K562 (cell line): Measurements from ENCODE around the gene TCF19. TPM values are rescaled to one million over a fixed set of nuclear protein-coding genes. Genes with fewer than 3 reads are reported as not detected.
A peak's percentile ranks its signal among the peaks of the same experiment; 100 is the strongest.

Experiments
- CC2D1A ChIP-seq: fragments of 450-650 bp; IDR thresholded peaks from 2 replicates; pipeline ENCODE4 v1.6.1; 2017; ENCODE audit warnings: mild to moderate bottlenecking
- CHD1 ChIP-seq: fragments of 200-600 bp; sonication (generic); IDR thresholded peaks from one replicate; pipeline ENCODE4 v1.6.1; 2012; ENCODE audit warnings: mild to moderate bottlenecking, moderate library complexity, low read length, inconsistent platforms
- E2F1 ChIP-seq: sonication (generic); formaldehyde crosslinking; IDR thresholded peaks from 2 replicates; pipeline ENCODE4 v1.8.1; 2023; ENCODE audit warnings: mild to moderate bottlenecking, missing genetic modification reagents, moderate library complexity
- HLTF ChIP-seq: fragments of 450-650 bp; IDR thresholded peaks from 2 replicates; pipeline ENCODE4 v1.6.1; 2016
- L3MBTL2 ChIP-seq: fragments of 450-650 bp; IDR thresholded peaks from 2 replicates; pipeline ENCODE4 v1.6.1; 2016; ENCODE audit warnings: mild to moderate bottlenecking, moderate library complexity
- NFE2L1 ChIP-seq: fragments of 450-650 bp; IDR thresholded peaks from 2 replicates; pipeline ENCODE4 v1.6.1; 2016; ENCODE audit warnings: missing genetic modification characterization, low read depth, mild to moderate bottlenecking, missing compliant biosample characterization, moderate library complexity, borderline replicate concordance
- PHF21A ChIP-seq: fragments of 450-650 bp; IDR thresholded peaks from 2 replicates; pipeline ENCODE4 v1.6.1; 2017; ENCODE audit warnings: low read depth, borderline replicate concordance
- POLR3G ChIP-seq: IDR thresholded peaks from 2 replicates; pipeline ENCODE4 v1.6.1; 2011; ENCODE audit not compliant: insufficient read length, insufficient replicate concordance; ENCODE audit errors: extremely low read depth
- PRMT5 ChIP-seq: sonication (generic); formaldehyde crosslinking; IDR thresholded peaks from 2 replicates; pipeline ENCODE4 v1.5.0; 2020; ENCODE audit warnings: missing genetic modification reagents
- RREB1 ChIP-seq: fragments of 250-450 bp; sonication (Bioruptor Pico); IDR thresholded peaks from 2 replicates; pipeline ENCODE4 v1.4.0; 2020
- SAFB2 ChIP-seq: fragments of 200-400 bp; formaldehyde crosslinking; IDR thresholded peaks from 2 replicates; pipeline ENCODE4 v1.6.1; 2018; ENCODE audit warnings: borderline replicate concordance, low read length, low read depth, moderate library complexity; ENCODE audit not compliant: severe bottlenecking
- SMC3 ChIP-seq: conservative IDR thresholded peaks from 2 replicates; pipeline ENCODE4 v1.6.1; 2011; ENCODE audit warnings: low read depth, low read length, improper control_type of control experiment; ENCODE audit not compliant: insufficient read depth
- STAT6 ChIP-seq: sonication (generic); formaldehyde crosslinking; IDR thresholded peaks from 2 replicates; pipeline ENCODE4 v1.8.1; 2023; ENCODE audit warnings: mild to moderate bottlenecking, missing genetic modification reagents
- TEAD2 ChIP-seq: fragments of 450-650 bp; IDR thresholded peaks from 2 replicates; pipeline ENCODE4 v1.6.1; 2016; ENCODE audit warnings: missing genetic modification characterization, control low read depth, missing compliant biosample characterization
- TSC22D4 ChIP-seq: fragments of 450-650 bp; IDR thresholded peaks from 2 replicates; pipeline ENCODE4 v1.6.1; 2016; ENCODE audit warnings: missing genetic modification characterization, missing biosample characterization, control low read depth
- ZNF224 ChIP-seq: sonication (generic); formaldehyde crosslinking; IDR thresholded peaks from 2 replicates; pipeline ENCODE4 v1.8.0; 2022; ENCODE audit warnings: mild to moderate bottlenecking, missing genetic modification reagents
- ZNF655 ChIP-seq: fragments of 250-450 bp; sonication (Bioruptor Pico); IDR thresholded peaks from 2 replicates; pipeline ENCODE4 v1.5.0; 2021
- polyA plus RNA-seq, 8 experiments: library from polyadenylated mRNA; depleted of rRNA in 4 of 8; stranded (reverse) in 5 of 8; unstranded in 3 of 8; fragments of >200 nt; fragmentation: Nextera tagmentation in 2 of 8; fragmentation: Illumina TruSeq in 1 of 8; extraction: Ambion mirVana in 2 of 8; extraction: Trizol in 1 of 8; gene quantifications; 2 replicates each; pipeline versions ENCODE4 v1.2.1 to v1.2.3, GENCODE V29; 2011 to 2014; ENCODE audit warnings: inconsistent platforms in 1 of 8, missing spikeins in 1 of 8
- total RNA-seq, 7 experiments: library from RNA; depleted of rRNA in 6 of 7; stranded (reverse); fragments of >200 nt in 6 of 7; fragmentation: Illumina TruSeq in 2 of 7; extraction: Trizol in 2 of 7; gene quantifications; 2 replicates each; pipeline versions ENCODE4 v1.2.1 to v1.2.3, GENCODE V29; 2011 to 2021; ENCODE audit warnings: low replicate concordance in 1 of 7

TCF19 gene
- total and polyA plus RNA-seq, 9 of the 15 experiments (the other 6 are each of a cell fraction or from before 2014, with no cell fraction given) = 4.2 to 42.5 (median 25.7) TPM

GRCh38 chr6:31158140-31158862 is at the start of gene TCF19 (continued):
- TF ChIP-seq SAFB2 = no peak
- TF ChIP-seq CC2D1A = no peak
- TF ChIP-seq POLR3G = no peak
- no peak for TF ChIP-seq ZNF224
- TF ChIP-seq ZNF655 (CRISPR knock-in tag) = no peak
- no peak for TF ChIP-seq PRMT5
- TF ChIP-seq NFE2L1 = no peak
- no peak for TF ChIP-seq TSC22D4 (tag)
- TF ChIP-seq TEAD2 (tag) = peak; percentile 70; the same call in 1 of the 2 replicates
- TF ChIP-seq E2F1 = peak; percentile 96
- TF ChIP-seq L3MBTL2 = peak; percentile 86
- no peak for TF ChIP-seq PHF21A
- peak; percentile 59 for TF ChIP-seq CHD1
- no peak; the same call in 1 of the 2 replicates for TF ChIP-seq STAT6 (CRISPR knock-in tag)
- no peak for TF ChIP-seq RREB1
- no peak for TF ChIP-seq SMC3
- 0 out of 2 replicates have a peak, but pooled peaks have one; percentile 48 for TF ChIP-seq HLTF
